Measurements from ENCODE around the gene FSD1L.
"Not testable (repeated sequence)": the region's sequence is repeated elsewhere in the genome, so short reads cannot be mapped to it uniquely, and the experiment has no call there.

The FSD1L gene

GRCh38 chr9:105581550-105581949 is 133.7 kb downstream of the FSD1L start:
- DNase-seq = not testable (repeated sequence)

DNA sequence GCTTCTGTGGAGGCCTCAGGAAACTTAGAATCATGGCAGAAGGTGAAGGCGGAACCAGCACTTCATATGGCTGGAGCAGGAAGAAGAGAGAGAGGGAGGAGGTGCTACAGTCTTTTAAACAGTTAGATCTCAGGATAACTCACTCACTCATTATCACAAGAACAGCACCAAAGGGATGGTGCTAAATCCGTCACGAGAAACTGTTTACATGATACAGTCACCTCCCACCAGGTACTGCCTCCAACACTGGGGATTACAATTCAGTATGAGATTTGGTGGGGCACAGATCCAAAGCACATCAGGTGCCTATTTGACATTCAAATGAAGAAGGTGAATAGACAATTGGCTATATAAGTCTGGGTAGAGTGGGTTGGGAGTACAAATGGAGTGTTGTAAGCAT is 145.3 kb downstream of the FSD1L start:
- DNase-seq = no peak
